ENCODE measurements around the gene CXCR2.

GRCh38 chr2:218093879-218094278 is 31.9 kb upstream of the CXCR2 start:
- TF ChIP-seq CTCF (IDR thresholded peaks at IDR 0.05; ENCODE audit: low read depth, low read length, missing input control) (no peak), JUND (IDR thresholded peaks at IDR 0.05) (no peak), GABPA (IDR thresholded peaks at IDR 0.05 in 1 of 2, conservative IDR thresholded peaks at IDR 0.05 in 1 of 2) (no peak), TAF1 (conservative IDR thresholded peaks at IDR 0.05) (no peak), EGR1 (IDR thresholded peaks at IDR 0.05; ENCODE audit: low read depth in 2 of 2) (no peak), REST (IDR thresholded peaks at IDR 0.05) (no peak), ZBTB33 (IDR thresholded peaks at IDR 0.05) (no peak)
